ENCODE measurements around the gene HEATR3. TPM values are rescaled to one million over a fixed set of nuclear protein-coding genes. Genes with fewer than 3 reads are reported as not detected.

Gene HEATR3
- total and polyA plus RNA-seq, 2 of the 13 experiments (the other 11 are each of a cell fraction or from before 2014, with no cell fraction given) = 22.4 to 52.4 TPM

GRCh38 chr16:50152807-50153595 lies 87.2 kb downstream of the HEATR3 start, which contains the start of gene TENT4B (continued):
- TF ChIP-seq HDAC6 (IDR thresholded peaks at IDR 0.05; ENCODE audit: low read depth, low read length) (no peak), ZBTB25 (CRISPR knock-in tag; IDR thresholded peaks at IDR 0.05) (0 out of 2 replicates have a peak, but pooled peaks have one; percentile 26), ZIK1 (CRISPR knock-in tag; IDR thresholded peaks at IDR 0.05; ENCODE audit: borderline replicate concordance, low read depth) (peak; percentile 97), ZNF251 (CRISPR knock-in tag; IDR thresholded peaks at IDR 0.05) (no peak), POLR2A (IDR thresholded peaks at IDR 0.05; ENCODE audit: insufficient read depth in 1 of 2, low read depth in 2 of 2, low read length in 2 of 2) (peak; percentile 90 to 91), ISX (CRISPR knock-in tag; conservative IDR thresholded peaks at IDR 0.05) (no peak), HNF4A (CRISPR knock-in tag; IDR thresholded peaks at IDR 0.05) (no peak), RCOR2 (CRISPR knock-in tag; IDR thresholded peaks at IDR 0.05) (no peak), HNRNPK (IDR thresholded peaks at IDR 0.05; ENCODE audit: low read depth, low read length, poor library complexity, severe bottlenecking) (peak; percentile 87), ZNF138 (CRISPR knock-in tag; IDR thresholded peaks at IDR 0.05; ENCODE audit: low read depth) (peak; percentile 55; the same call in 1 of the 2 replicates), ZNF333 (CRISPR knock-in tag; IDR thresholded peaks at IDR 0.05; ENCODE audit: borderline replicate concordance) (peak; percentile 97), CENPX (CRISPR knock-in tag; IDR thresholded peaks at IDR 0.05) (no peak), HHEX (CRISPR knock-in tag; IDR thresholded peaks at IDR 0.05) (no peak), MEF2D (CRISPR knock-in tag; IDR thresholded peaks at IDR 0.05) (no peak; the same call in 1 of the 2 replicates), U2AF2 (IDR thresholded peaks at IDR 0.05; ENCODE audit: low read depth, low read length) (no peak), KAT7 (CRISPR knock-in tag; IDR thresholded peaks at IDR 0.05; ENCODE audit: borderline replicate concordance) (0 out of 2 replicates have a peak, but pooled peaks have one; percentile 63), AGO1 (IDR thresholded peaks at IDR 0.05; ENCODE audit: low read depth, low read length, poor library complexity, severe bottlenecking) (no peak), ZNF280D (CRISPR knock-in tag; IDR thresholded peaks at IDR 0.05) (no peak), ELF4 (CRISPR knock-in tag; IDR thresholded peaks at IDR 0.05; ENCODE audit: borderline replicate concordance) (no peak), CSRNP1 (CRISPR knock-in tag; IDR thresholded peaks at IDR 0.05) (no peak), SRSF9 (IDR thresholded peaks at IDR 0.05; ENCODE audit: borderline replicate concordance, insufficient read depth, low read depth, low read length, poor library complexity, severe bottlenecking) (no peak), YEATS4 (CRISPR knock-in tag; IDR thresholded peaks at IDR 0.05; ENCODE audit: borderline replicate concordance) (peak; percentile 91), ZBTB20 (CRISPR knock-in tag; IDR thresholded peaks at IDR 0.05; ENCODE audit: borderline replicate concordance, low read depth) (peak; percentile 77; the same call in 1 of the 2 replicates), FOXA1 (IDR thresholded peaks at IDR 0.05) (no peak), FOXA1 (CRISPR knock-in tag; IDR thresholded peaks at IDR 0.05) (peak; percentile 36)

All from HepG2 (cell line).